Mucosa of descending colon (tissue), 3 donors: ENCODE results near the gene TGFBR3. TPM values are rescaled to one million over a fixed set of nuclear protein-coding genes. Genes with fewer than 3 reads are reported as not detected.

Source experiments
- ATAC-seq: fragments of 200-7000 bp; cut with Tn5 transposase; one replicate; pipeline ENCODE4 v1.9.1; 2020; ENCODE audit warnings: mild to moderate bottlenecking, moderate library complexity
- DNase-seq, 3 donors: peaks; one replicate each; pipeline ENCODE4 v3.0.0-alpha.2; 2020
- H3K36me3 ChIP-seq: fragments of 200-600 bp; one replicate; pipeline ENCODE4 v1.8.0; 2021; ENCODE audit warnings: low read depth, mild to moderate bottlenecking
- H3K4me1 ChIP-seq: fragments of 200-600 bp; one replicate; pipeline ENCODE4 v1.8.0; 2021; ENCODE audit warnings: low read depth, mild to moderate bottlenecking
- H3K4me3 ChIP-seq: fragments of 200-600 bp; one replicate; pipeline ENCODE4 v1.8.0; 2021; ENCODE audit warnings: mild to moderate bottlenecking
- H3K9me3 ChIP-seq: fragments of 200-600 bp; one replicate; pipeline ENCODE4 v1.8.0; 2021; ENCODE audit warnings: mild to moderate bottlenecking
- CTCF ChIP-seq: fragments of 200-600 bp; IDR thresholded peaks from one replicate; pipeline ENCODE4 v1.8.0; 2022; ENCODE audit warnings: antibody characterized with exemption, mild to moderate bottlenecking
- intact Hi-C, 2 donors: fragments of 100-400 bp; cut with DNase I in 1 of 2; cut with micrococcal nuclease in 1 of 2; formaldehyde crosslinking; loops; one replicate each; pipeline versions ENCODE4 v1.11.0 to v1.11.1; 2022; cut with DNase I, micrococcal nuclease
- total RNA-seq, 3 donors: library from RNA; stranded (reverse); fragmentation: NEBNext Ultra II Directional in 2 of 3; extraction: Animal tissue kit (Norgen Biotek cat#: 25700) in 2 of 3; gene quantifications; one replicate each; pipeline versions ENCODE4 v1.2.1 to v1.2.4, GENCODE V29; 2021 to 2023
- donor health status: DM: no; HTN: no; CAD: no; lungs with moderate emphysema.
- donor health status: DM: no; HTN: no; CAD: no.
- donor health status: DM: no; HTN: yes; CAD: no.

TGFBR3 gene
- total RNA-seq, 3 donors from 2014 or later = 11.6 to 89.7 (median 21.1) TPM

- intact Hi-C loops = no loop called here
- no peak for TF ChIP-seq CTCF
- Histone ChIP-seq H3K4me3 (no peak overlapping the region), H3K9me3 (no peaks in the 10 kb centered on the region), H3K36me3 (no peaks in the 10 kb centered on the region), H3K4me1 (no peaks in the 10 kb centered on the region)
- ATAC-seq (no peak), DNase-seq (no peak)
Observed at GRCh38 chr1:91647061-91647460, 238.9 kb downstream of the TGFBR3 start.

- DNase-seq (no peak), ATAC-seq (no peak)
- Histone ChIP-seq H3K4me3 (no peak overlapping the region), H3K36me3 (no peaks in the 10 kb centered on the region), H3K9me3 (no peaks in the 10 kb centered on the region), H3K4me1 (no peaks in the 10 kb centered on the region)
- no peak for TF ChIP-seq CTCF
- intact Hi-C loops = no loop called here
Observed at GRCh38 chr1:91645031-91645430, 240.9 kb downstream of the TGFBR3 start.

GRCh38 chr1:91643431-91643830 is 242.5 kb downstream of the TGFBR3 start:
- intact Hi-C loops = no loop called here
- ATAC-seq = no peak

GRCh38 chr1:91640877-91641526 is 244.9 kb downstream of the TGFBR3 start:
- H3K9me3 ChIP-seq = no peaks in the 10 kb centered on the region
- DNase-seq (no peak), ATAC-seq (no peak)
- H3K36me3 ChIP-seq = no peaks in the 10 kb centered on the region
- H3K4me1 ChIP-seq = no peaks in the 10 kb centered on the region
- H3K4me3 ChIP-seq = no peak overlapping the region
- intact Hi-C loops = no loop called here
- no peak for TF ChIP-seq CTCF

More at GRCh38 chr1:91643431-91643830, 242.5 kb downstream of the TGFBR3 start:
- DNase-seq = no peak
- Histone ChIP-seq H3K36me3 (no peaks in the 10 kb centered on the region), H3K4me3 (no peak overlapping the region), H3K4me1 (no peaks in the 10 kb centered on the region), H3K9me3 (no peaks in the 10 kb centered on the region)
- TF ChIP-seq CTCF = no peak

GRCh38 chr1:91637539-91637994 is 248.4 kb downstream of the TGFBR3 start:
- ATAC-seq = no peak
- intact Hi-C loops = no loop called here
- no peak for TF ChIP-seq CTCF
- Histone ChIP-seq H3K4me1 (no peaks in the 10 kb centered on the region), H3K9me3 (no peaks in the 10 kb centered on the region), H3K36me3 (no peaks in the 10 kb centered on the region), H3K4me3 (no peak overlapping the region)
- no peak for DNase-seq
